Stimulated activated CD8-positive, alpha-beta memory T cell treated with anti-CD3 and anti-CD28 coated beads, Interleukin-15, amount 100 ng/mL, for 48 hours (primary cell): ENCODE data around the gene ABCG4.

Source experiments
- DNase-seq, 2 donors: peaks; one replicate each; pipeline ENCODE4 v3.0.0-alpha.2; 2020; ENCODE audit warnings: low read depth in 2 of 2

Gene ABCG4

GRCh38 chr11:119206511-119207414, 57.9 kb downstream of the ABCG4 start:
- peak; percentile 40 to 43 for DNase-seq

GRCh38 chr11:119207415-119207960, 58.6 kb downstream of the ABCG4 start:
- DNase-seq, result no peak

- DNase-seq, result no peak
These were observed 60.3 kb downstream of the ABCG4 start for GRCh38 chr11:119209186-119209585.

- no peak for DNase-seq
These were observed 61.2 kb downstream of the ABCG4 start for GRCh38 chr11:119210050-119210449.
